ENCODE data around the gene CCDC158. TPM values are rescaled to one million over a fixed set of nuclear protein-coding genes. Genes with fewer than 3 reads are reported as not detected.

CCDC158 gene
- total and polyA plus RNA-seq, 7 donors = 0.17 to 0.32 (median 0.17) TPM; not detected in 4

DNA sequence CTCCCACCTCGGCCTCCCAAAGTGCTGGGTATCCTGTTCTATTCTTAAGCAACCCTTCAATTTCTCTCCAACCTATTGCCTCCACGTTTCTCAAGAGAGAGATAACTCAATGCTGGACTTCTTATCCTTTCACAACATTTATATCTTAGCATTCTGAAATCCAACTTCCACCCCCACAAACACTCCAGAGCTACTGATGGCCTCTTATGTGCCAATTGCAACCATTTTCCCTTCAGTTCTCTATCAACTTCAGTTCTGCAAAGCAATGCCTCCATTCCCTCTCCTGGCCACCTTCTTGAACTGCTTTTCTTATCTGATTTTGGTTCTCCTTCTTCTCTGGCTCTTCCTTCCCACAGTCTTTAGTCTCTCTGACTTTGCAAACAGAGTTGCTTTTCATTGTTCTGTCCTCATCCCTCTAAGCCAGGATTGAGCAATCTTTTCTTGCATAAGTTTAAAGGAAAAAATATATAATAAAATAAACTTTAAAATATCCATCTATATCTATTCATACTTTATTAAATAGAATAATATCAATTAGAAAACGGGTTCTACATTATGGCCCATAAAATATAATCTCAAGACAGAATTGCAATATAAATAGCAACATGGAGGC lies 118.0 kb downstream of the CCDC158 start:
- H3K27ac ChIP-seq = peak overlapping the region; percentile 87
- TF ChIP-seq, protein P1, sequence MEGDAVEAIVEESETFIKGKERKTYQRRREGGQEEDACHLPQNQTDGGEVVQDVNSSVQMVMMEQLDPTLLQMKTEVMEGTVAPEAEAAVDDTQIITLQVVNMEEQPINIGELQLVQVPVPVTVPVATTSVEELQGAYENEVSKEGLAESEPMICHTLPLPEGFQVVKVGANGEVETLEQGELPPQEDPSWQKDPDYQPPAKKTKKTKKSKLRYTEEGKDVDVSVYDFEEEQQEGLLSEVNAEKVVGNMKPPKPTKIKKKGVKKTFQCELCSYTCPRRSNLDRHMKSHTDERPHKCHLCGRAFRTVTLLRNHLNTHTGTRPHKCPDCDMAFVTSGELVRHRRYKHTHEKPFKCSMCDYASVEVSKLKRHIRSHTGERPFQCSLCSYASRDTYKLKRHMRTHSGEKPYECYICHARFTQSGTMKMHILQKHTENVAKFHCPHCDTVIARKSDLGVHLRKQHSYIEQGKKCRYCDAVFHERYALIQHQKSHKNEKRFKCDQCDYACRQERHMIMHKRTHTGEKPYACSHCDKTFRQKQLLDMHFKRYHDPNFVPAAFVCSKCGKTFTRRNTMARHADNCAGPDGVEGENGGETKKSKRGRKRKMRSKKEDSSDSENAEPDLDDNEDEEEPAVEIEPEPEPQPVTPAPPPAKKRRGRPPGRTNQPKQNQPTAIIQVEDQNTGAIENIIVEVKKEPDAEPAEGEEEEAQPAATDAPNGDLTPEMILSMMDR (IDR thresholded peaks at IDR 0.05) = no peak
- no peak for DNase-seq
- ATAC-seq = no peak
- H3K4me3 ChIP-seq = no peak overlapping the region
- intact Hi-C loops (cut with DNase I) = loop anchor here (5.0 to 10.0 kb wide), 3 partner anchors 51 to 308 kb away; partner anchors contain the start of genes FAM47E (in 1 of the 2) and SDAD1 (in 1 of the 2)
- 68 to 78% (median 71%) methylated on average over 3 of the region's 3 CpGs for WGBS, 3 donors
- H3K4me1 ChIP-seq = peaks cover 54% of the 10 kb centered on the region
- H3K36me3 ChIP-seq (ENCODE audit: insufficient read depth in 1 of 2, low read depth in 1 of 2) = no peaks in the 10 kb centered on the region
- peaks cover 2% of the 10 kb centered on the region for H3K9me3 ChIP-seq
- H3K27me3 ChIP-seq (ENCODE audit: insufficient read depth in 3 of 3, low read length in 2 of 3) = no peaks in the 10 kb centered on the region

DNA sequence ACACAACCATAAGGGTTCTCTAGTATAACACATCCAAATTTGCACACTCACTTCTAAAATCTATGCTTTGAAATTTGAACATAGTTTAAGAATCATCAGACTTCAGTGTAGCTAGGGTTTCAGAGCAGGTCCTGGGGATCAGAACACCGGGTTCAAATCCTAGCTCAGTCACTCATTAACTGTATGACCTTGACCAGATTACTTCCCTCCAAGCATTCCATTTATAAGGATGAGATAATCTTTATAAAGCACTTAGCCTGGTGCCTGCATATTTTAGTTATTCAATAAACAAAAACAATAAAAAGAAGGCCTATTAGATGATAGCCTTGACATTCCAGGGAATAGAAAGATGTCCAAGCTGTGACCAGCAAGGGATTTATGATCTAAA lies 119.2 kb downstream of the CCDC158 start:
- Histone ChIP-seq H3K36me3 (ENCODE audit: insufficient read depth in 1 of 2, low read depth in 1 of 2) (no peaks in the 10 kb centered on the region), H3K9me3 (peaks cover 2% of the 10 kb centered on the region), H3K4me1 (peaks cover 54% of the 10 kb centered on the region), H3K4me3 (peak overlapping the region; percentile 10), H3K27me3 (ENCODE audit: insufficient read depth in 3 of 3, low read length in 2 of 3) (no peaks in the 10 kb centered on the region), H3K27ac (peak overlapping the region; percentile 87)
- ATAC-seq (peak; percentile 23 to 32 (median 28)), DNase-seq (no peak)
- intact Hi-C loops (cut with DNase I) = loop anchor here (5.0 to 10.0 kb wide), 3 partner anchors 49 to 307 kb away; partner anchors contain the start of genes FAM47E (in 1 of the 2) and SDAD1 (in 1 of the 2)
- TF ChIP-seq, protein P1 (IDR thresholded peaks at IDR 0.05) = no peak
- 17 to 36% (median 30%) methylated on average over 1 of the region's 1 CpG for WGBS, 3 donors

DNA sequence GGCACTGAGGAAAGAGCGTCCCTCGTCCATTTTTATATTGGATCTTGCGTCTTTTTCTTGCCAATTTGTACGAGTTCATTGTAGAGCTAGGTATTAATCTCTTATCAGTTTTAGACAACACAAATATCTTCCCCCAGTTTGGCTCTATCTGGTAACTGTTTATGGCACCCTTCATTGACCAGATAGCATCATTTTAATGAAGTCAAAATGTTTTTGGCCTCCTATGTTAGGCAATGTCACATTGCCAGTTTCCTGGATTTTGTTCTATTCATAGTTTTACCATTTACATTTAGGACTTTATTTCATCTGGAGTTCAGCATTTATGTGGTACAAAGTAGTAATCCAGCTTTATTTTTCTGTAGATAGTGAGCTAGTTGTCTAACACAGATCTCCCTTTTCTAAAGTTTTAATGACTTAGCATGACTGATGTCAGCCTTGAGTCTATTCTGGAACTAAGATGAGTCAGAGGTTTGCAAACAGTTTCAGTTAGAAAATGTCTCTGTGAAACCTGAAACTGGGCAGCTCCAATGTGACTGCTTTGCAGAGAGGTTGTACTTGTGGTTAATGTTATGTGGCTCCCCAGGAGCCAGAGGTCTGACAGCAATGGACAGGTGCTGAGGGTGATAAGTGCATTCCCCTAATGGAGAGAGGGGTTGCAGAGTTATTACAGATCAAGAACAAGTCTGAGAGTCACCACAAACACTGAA lies 119.7 kb downstream of the CCDC158 start:
- TF ChIP-seq, protein P1 (IDR thresholded peaks at IDR 0.05) = no peak
- ATAC-seq (peak; percentile 87 to 90 (median 88)), DNase-seq (peak; percentile 34 to 51)
- Histone ChIP-seq H3K27ac (peak overlapping the region; percentile 87), H3K4me1 (peaks cover 54% of the 10 kb centered on the region), H3K36me3 (ENCODE audit: insufficient read depth in 1 of 2, low read depth in 1 of 2) (no peaks in the 10 kb centered on the region), H3K27me3 (ENCODE audit: insufficient read depth in 3 of 3, low read length in 2 of 3) (no peaks in the 10 kb centered on the region), H3K9me3 (peaks cover 2% of the 10 kb centered on the region), H3K4me3 (peak overlapping the region; percentile 10)
- intact Hi-C loops (cut with DNase I) = loop anchor here (5.0 to 10.0 kb wide), 3 partner anchors 49 to 306 kb away; partner anchors contain the start of genes FAM47E (in 1 of the 2) and SDAD1 (in 1 of the 2)
- WGBS, 3 donors = 50 to 74% (median 61%) methylated on average over 4 of the region's 4 CpGs

DNA sequence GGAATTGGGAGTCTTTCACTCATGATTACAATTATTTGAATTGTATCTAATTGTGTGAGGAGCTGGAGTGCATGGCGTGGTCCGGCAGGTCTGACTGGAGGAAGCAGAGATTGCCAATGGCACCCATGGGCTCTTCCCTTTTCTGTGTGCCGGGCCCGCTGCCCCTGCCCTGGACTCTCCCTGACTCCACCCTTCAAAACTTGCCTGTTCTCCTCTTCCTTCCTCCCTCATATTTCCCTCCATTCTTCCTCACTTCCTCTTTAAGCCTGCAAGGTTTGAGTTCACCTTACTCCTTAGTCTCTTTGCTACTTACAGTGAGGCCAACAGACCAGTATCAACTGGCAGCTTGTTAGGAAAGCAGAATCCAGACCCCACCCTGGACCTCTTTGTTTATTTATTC lies 120.9 kb downstream of the CCDC158 start:
- WGBS, 3 donors = 72 to 90% (median 88%) methylated on average over 3 to 4 of the region's 4 CpGs
- peaks cover 2% of the 10 kb centered on the region for H3K9me3 ChIP-seq
- H3K27ac ChIP-seq = peak overlapping the region; percentile 87
- H3K27me3 ChIP-seq (ENCODE audit: insufficient read depth in 3 of 3, low read length in 2 of 3) = no peaks in the 10 kb centered on the region
- TF ChIP-seq, protein P1 (IDR thresholded peaks at IDR 0.05) = no peak
- peaks cover 48% of the 10 kb centered on the region for H3K4me1 ChIP-seq
- no peak overlapping the region for H3K4me3 ChIP-seq
- no peaks in the 10 kb centered on the region for H3K36me3 ChIP-seq (ENCODE audit: insufficient read depth in 1 of 2, low read depth in 1 of 2)
- intact Hi-C loops (cut with DNase I) = loop anchor here (5.0 to 10.0 kb wide), 3 partner anchors 48 to 305 kb away; partner anchors contain the start of genes FAM47E (in 1 of the 2) and SDAD1 (in 1 of the 2)
- ATAC-seq = no peak
- DNase-seq = no peak

All from psoas muscle (tissue), 8 donors.